HEK293 (cell line): Measurements from ENCODE around the gene SAXO2.
"Not testable (repeated sequence)": the region's sequence is repeated elsewhere in the genome, so short reads cannot be mapped to it uniquely, and the experiment has no call there.

Experiments
- CTCF ChIA-PET: fragments of 350-600 bp; formaldehyde crosslinking; extraction: SDS; loops from one replicate; lab custom pipeline; 2021; ENCODE audit warnings: antibody characterized with exemption; lab: Yijun Ruan, JAX
- POLR2A ChIA-PET: fragments of 300-600 bp; formaldehyde crosslinking; extraction: SDS; loops from one replicate; lab custom pipeline; 2020; ENCODE audit warnings: antibody characterized with exemption, inconsistent platforms; lab: Yijun Ruan, JAX
- H3K27ac ChIP-seq: fragments of 200-500 bp; sonication (Bioruptor generic); 2 replicates; pipeline ENCODE4 v1.5.1; 2014; ENCODE audit warnings: low read depth, low read length, control low read depth, inconsistent platforms; ENCODE audit errors: extremely low read depth
- H3K36me3 ChIP-seq, 2 experiments: fragments of 200-500 bp in 1 of 2; sonication (Bioruptor generic) in 1 of 2; 1 replicate in 1 of 2; 2 replicates in 1 of 2; pipeline ENCODE4 v1.5.1; 2014 to 2017; ENCODE audit warnings: inconsistent platforms in 2 of 2, low read length in 2 of 2; ENCODE audit not compliant: control insufficient read depth in 2 of 2, insufficient read depth in 1 of 2
- H3K4me1 ChIP-seq: fragments of 200-500 bp; sonication (Bioruptor generic); 2 replicates; pipeline ENCODE4 v1.5.1; 2014; ENCODE audit warnings: mild to moderate bottlenecking, low read length, inconsistent platforms; ENCODE audit not compliant: control insufficient read depth, insufficient read depth
- H3K4me3 ChIP-seq: 2 replicates; pipeline ENCODE4 v1.5.1; 2011; ENCODE audit warnings: low read depth, mild to moderate bottlenecking, control low read depth, low read length, moderate library complexity
- H3K9me3 ChIP-seq: fragments of 200-500 bp; sonication (Bioruptor generic); 2 replicates; pipeline ENCODE4 v1.5.1; 2014; ENCODE audit warnings: low read depth, low read length, inconsistent platforms; ENCODE audit not compliant: control insufficient read depth, insufficient read depth
- BCL6B ChIP-seq: fragments of 450-650 bp; formaldehyde crosslinking; IDR thresholded peaks from 2 replicates; pipeline ENCODE4 v1.5.1; 2017; ENCODE audit warnings: missing biosample characterization, missing genetic modification characterization
- EGR2 ChIP-seq: fragments of 450-650 bp; formaldehyde crosslinking; IDR thresholded peaks from 2 replicates; pipeline ENCODE4 v1.5.1; 2016; ENCODE audit warnings: low read depth, missing biosample characterization, missing genetic modification characterization
- GLI2 ChIP-seq: fragments of 450-650 bp; formaldehyde crosslinking; IDR thresholded peaks from 2 replicates; pipeline ENCODE4; 2017; ENCODE audit warnings: missing biosample characterization, missing genetic modification characterization, low read depth, borderline replicate concordance
- GLI4 ChIP-seq: fragments of 450-650 bp; formaldehyde crosslinking; IDR thresholded peaks from 2 replicates; pipeline ENCODE4 v1.5.1; 2016; ENCODE audit warnings: missing biosample characterization, missing genetic modification characterization
- IKZF3 ChIP-seq: fragments of 450-650 bp; IDR thresholded peaks from 2 replicates; pipeline ENCODE4 v1.5.0; 2018; ENCODE audit warnings: missing biosample characterization, mild to moderate bottlenecking, missing genetic modification characterization, moderate library complexity
- KLF16 ChIP-seq: fragments of 450-650 bp; formaldehyde crosslinking; IDR thresholded peaks from 2 replicates; pipeline ENCODE4 v1.5.1; 2017; ENCODE audit warnings: missing biosample characterization, missing genetic modification characterization
- KLF8 ChIP-seq: fragments of 450-650 bp; formaldehyde crosslinking; IDR thresholded peaks from 2 replicates; pipeline ENCODE4 v1.5.1; 2016; ENCODE audit warnings: missing biosample characterization, missing genetic modification characterization
- SCRT1 ChIP-seq: fragments of 450-650 bp; formaldehyde crosslinking; IDR thresholded peaks from 2 replicates; pipeline ENCODE4 v1.5.1; 2016; ENCODE audit warnings: missing biosample characterization, missing genetic modification characterization, borderline replicate concordance
- SP3 ChIP-seq: fragments of 450-650 bp; formaldehyde crosslinking; IDR thresholded peaks from 2 replicates; pipeline ENCODE4 v1.5.1; 2016; ENCODE audit warnings: missing biosample characterization, missing genetic modification characterization
- TRIM28 ChIP-seq: IDR thresholded peaks from 2 replicates; pipeline ENCODE4 v1.6.1; 2011; ENCODE audit warnings: low read length, control low read depth, borderline replicate concordance
- ZBTB48 ChIP-seq: fragments of 450-650 bp; formaldehyde crosslinking; IDR thresholded peaks from 2 replicates; pipeline ENCODE4 v1.5.1; 2016; ENCODE audit warnings: missing biosample characterization, missing genetic modification characterization
- ZNF10 ChIP-seq: fragments of 450-650 bp; formaldehyde crosslinking; IDR thresholded peaks from 2 replicates; pipeline ENCODE4 v1.5.1; 2017; ENCODE audit warnings: missing biosample characterization, missing genetic modification characterization
- ZNF146 ChIP-seq: fragments of 450-650 bp; formaldehyde crosslinking; IDR thresholded peaks from 2 replicates; pipeline ENCODE4 v1.5.1; 2016; ENCODE audit warnings: missing biosample characterization, missing genetic modification characterization
- ZNF2 ChIP-seq: fragments of 450-650 bp; formaldehyde crosslinking; IDR thresholded peaks from 2 replicates; pipeline ENCODE4 v1.5.1; 2016; ENCODE audit warnings: missing biosample characterization, missing genetic modification characterization
- ZNF266 ChIP-seq: fragments of 450-650 bp; formaldehyde crosslinking; IDR thresholded peaks from 2 replicates; pipeline ENCODE4 v1.5.1; 2016; ENCODE audit warnings: missing biosample characterization, missing genetic modification characterization, low read depth
- ZNF341 ChIP-seq: fragments of 450-650 bp; formaldehyde crosslinking; IDR thresholded peaks from 2 replicates; pipeline ENCODE4; 2016; ENCODE audit warnings: low read depth, missing biosample characterization, missing genetic modification characterization
- ZNF423 ChIP-seq: fragments of 450-650 bp; formaldehyde crosslinking; IDR thresholded peaks from 2 replicates; pipeline ENCODE4 v1.5.1; 2016; ENCODE audit warnings: missing biosample characterization, missing genetic modification characterization
- ZNF48 ChIP-seq: fragments of 450-650 bp; formaldehyde crosslinking; IDR thresholded peaks from 2 replicates; pipeline ENCODE4 v1.5.1; 2016; ENCODE audit warnings: missing biosample characterization, missing genetic modification characterization
- ZNF530 ChIP-seq: fragments of 450-650 bp; formaldehyde crosslinking; IDR thresholded peaks from 2 replicates; pipeline ENCODE4 v1.5.1; 2016; ENCODE audit warnings: low read depth, missing biosample characterization, missing genetic modification characterization
- ZNF549 ChIP-seq: fragments of 450-650 bp; IDR thresholded peaks from 2 replicates; pipeline ENCODE4 v1.5.1; 2018; ENCODE audit warnings: missing biosample characterization, missing genetic modification characterization, mild to moderate bottlenecking, inconsistent platforms, moderate library complexity
- ZNF555 ChIP-seq: fragments of 450-650 bp; formaldehyde crosslinking; conservative IDR thresholded peaks from 2 replicates; pipeline ENCODE4 v1.5.1; 2017; ENCODE audit warnings: missing biosample characterization, mild to moderate bottlenecking, missing genetic modification characterization, inconsistent platforms
- ZNF571 ChIP-seq: fragments of 450-650 bp; formaldehyde crosslinking; IDR thresholded peaks from 2 replicates; pipeline ENCODE4 v1.5.0; 2017; ENCODE audit warnings: missing biosample characterization, missing genetic modification characterization
- ZNF624 ChIP-seq: fragments of 450-650 bp; formaldehyde crosslinking; IDR thresholded peaks from 2 replicates; pipeline ENCODE4 v1.5.1; 2017; ENCODE audit warnings: missing biosample characterization, missing genetic modification characterization
- TF ChIP-seq, protein P1 (sequence below): fragments of 450-650 bp; formaldehyde crosslinking; IDR thresholded peaks from 2 replicates; pipeline ENCODE4 v1.5.1; 2016; ENCODE audit warnings: missing biosample characterization, missing genetic modification characterization
- TF ChIP-seq, protein P2 (sequence below): fragments of 450-650 bp; formaldehyde crosslinking; IDR thresholded peaks from 2 replicates; pipeline ENCODE4 v1.5.1; 2016; ENCODE audit warnings: missing biosample characterization, missing genetic modification characterization

Gene SAXO2

DNA sequence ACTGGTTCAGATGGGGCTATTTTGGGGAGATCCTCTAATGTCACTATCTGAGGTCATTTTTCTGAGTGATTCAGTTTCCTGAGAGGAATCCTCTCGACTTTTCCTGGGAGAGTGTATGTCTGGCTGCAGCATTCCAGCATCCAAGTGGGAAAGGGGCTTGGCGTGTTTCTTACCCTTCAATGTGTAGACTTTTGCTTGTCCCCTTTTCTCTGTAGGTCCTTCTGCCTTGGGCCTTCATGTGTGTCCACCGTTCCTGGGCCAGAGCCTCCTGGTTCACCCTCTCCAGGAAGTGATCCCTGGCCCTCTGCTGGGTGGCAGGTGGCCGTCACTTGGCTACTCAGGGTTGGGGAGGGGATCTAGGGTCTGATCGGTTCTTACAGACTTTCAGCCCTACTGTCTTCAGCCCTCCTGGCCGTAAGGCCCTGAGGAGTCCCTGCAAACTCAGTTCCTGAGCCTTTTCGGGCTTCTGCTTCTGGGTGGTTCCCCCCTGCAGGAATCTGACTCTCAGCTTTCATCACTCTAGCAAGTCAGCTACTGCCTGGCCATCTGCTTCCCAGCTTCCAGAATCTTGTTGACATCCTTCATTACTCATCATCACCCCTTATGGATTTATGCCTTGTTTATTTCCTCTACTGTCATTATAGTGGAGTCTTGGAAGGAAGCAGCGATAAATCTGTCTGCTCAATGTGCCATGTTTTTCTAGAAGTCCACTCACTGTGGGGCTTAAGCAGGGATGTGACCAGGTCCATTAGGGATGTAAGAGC, 50.1 kb downstream of the SAXO2 start:
- no peaks in the 10 kb centered on the region for H3K9me3 ChIP-seq
- H3K4me1 ChIP-seq, result no peaks in the 10 kb centered on the region
- POLR2A ChIA-PET, result no interaction called here
- no peaks in the 10 kb centered on the region for H3K36me3 ChIP-seq
- no peak overlapping the region for H3K27ac ChIP-seq
- no peak overlapping the region for H3K4me3 ChIP-seq
- TF ChIP-seq ZNF624 (tag by site-specific recombination), result no peak
- no peak for TF ChIP-seq ZNF146 (tag by site-specific recombination)
- no peak for TF ChIP-seq TRIM28
- no peak for TF ChIP-seq SCRT1 (tag by site-specific recombination)
- no peak for TF ChIP-seq GLI2
- TF ChIP-seq IKZF3 (tag by site-specific recombination), result no peak
- no peak for TF ChIP-seq ZNF423 (tag by site-specific recombination)
- TF ChIP-seq, all 188 proteins: peak for 0
- CTCF ChIA-PET, result no interaction called here

- Histone ChIP-seq H3K36me3 (no peaks in the 10 kb centered on the region), H3K9me3 (no peaks in the 10 kb centered on the region), H3K4me1 (no peaks in the 10 kb centered on the region), H3K27ac (no peak overlapping the region)
- CTCF ChIA-PET, result no interaction called here
- POLR2A ChIA-PET, result no interaction called here
- no peak for TF ChIP-seq ZNF10 (tag by site-specific recombination)
- TF ChIP-seq ZNF549 (tag by site-specific recombination), result no peak
- no peak for TF ChIP-seq BCL6B (tag by site-specific recombination)
- TF ChIP-seq EGR2, result no peak
- no peak for TF ChIP-seq ZNF571
- no peak for TF ChIP-seq KLF16 (tag by site-specific recombination)
- TF ChIP-seq ZBTB48 (tag by site-specific recombination), result no peak
- no peak for TF ChIP-seq ZNF555 (tag by site-specific recombination)
- TF ChIP-seq ZNF266 (tag by site-specific recombination), result no peak
- no peak for TF ChIP-seq SP3 (tag by site-specific recombination)
- no peak for TF ChIP-seq KLF8 (tag by site-specific recombination)
- TF ChIP-seq, protein P1, sequence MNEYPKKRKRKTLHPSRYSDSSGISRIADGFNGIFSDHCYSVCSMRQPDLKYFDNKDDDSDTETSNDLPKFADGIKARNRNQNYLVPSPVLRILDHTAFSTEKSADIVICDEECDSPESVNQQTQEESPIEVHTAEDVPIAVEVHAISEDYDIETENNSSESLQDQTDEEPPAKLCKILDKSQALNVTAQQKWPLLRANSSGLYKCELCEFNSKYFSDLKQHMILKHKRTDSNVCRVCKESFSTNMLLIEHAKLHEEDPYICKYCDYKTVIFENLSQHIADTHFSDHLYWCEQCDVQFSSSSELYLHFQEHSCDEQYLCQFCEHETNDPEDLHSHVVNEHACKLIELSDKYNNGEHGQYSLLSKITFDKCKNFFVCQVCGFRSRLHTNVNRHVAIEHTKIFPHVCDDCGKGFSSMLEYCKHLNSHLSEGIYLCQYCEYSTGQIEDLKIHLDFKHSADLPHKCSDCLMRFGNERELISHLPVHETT (tag by site-specific recombination), result no peak
- no peak for TF ChIP-seq ZNF530 (tag by site-specific recombination)
- TF ChIP-seq TRIM28, result no peak
- TF ChIP-seq, protein P2, sequence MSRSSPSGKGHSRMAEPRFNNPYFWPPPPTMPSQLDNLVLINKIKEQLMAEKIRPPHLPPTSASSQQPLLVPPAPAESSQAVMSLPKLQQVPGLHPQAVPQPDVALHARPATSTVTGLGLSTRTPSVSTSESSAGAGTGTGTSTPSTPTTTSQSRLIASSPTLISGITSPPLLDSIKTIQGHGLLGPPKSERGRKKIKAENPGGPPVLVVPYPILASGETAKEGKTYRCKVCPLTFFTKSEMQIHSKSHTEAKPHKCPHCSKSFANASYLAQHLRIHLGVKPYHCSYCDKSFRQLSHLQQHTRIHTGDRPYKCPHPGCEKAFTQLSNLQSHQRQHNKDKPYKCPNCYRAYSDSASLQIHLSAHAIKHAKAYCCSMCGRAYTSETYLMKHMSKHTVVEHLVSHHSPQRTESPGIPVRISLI (tag by site-specific recombination), result no peak
- no peak for TF ChIP-seq ZNF341 (tag by site-specific recombination)
- TF ChIP-seq ZNF48 (tag by site-specific recombination), result no peak
- TF ChIP-seq GLI4 (tag by site-specific recombination), result no peak
- TF ChIP-seq ZNF2 (tag by site-specific recombination), result no peak
- TF ChIP-seq, all 188 proteins: peak for 0
- H3K4me3 ChIP-seq, result no peak overlapping the region
These were observed 50.8 kb downstream of the SAXO2 start for GRCh38 chr15:82313446-82313845.

- CTCF ChIA-PET, H3K9me3 ChIP-seq, H3K4me1 ChIP-seq, H3K27ac ChIP-seq, H3K4me3 ChIP-seq, POLR2A ChIA-PET, H3K36me3 ChIP-seq: not testable (repeated sequence)
These were observed 51.5 kb downstream of the SAXO2 start for GRCh38 chr15:82313951-82314768.
